PC-3 (cell line): ENCODE data around the gene BEST3.

Source experiments
- CTCF ChIP-seq: fragments of 300-600 bp; sonication (generic); conservative IDR thresholded peaks from 2 replicates; pipeline ENCODE4 v1.5.1; 2017; ENCODE audit warnings: antibody characterized with exemption, low read depth, mild to moderate bottlenecking, low read length
- EZH2 ChIP-seq: fragments of 300-600 bp; sonication (generic); IDR thresholded peaks from one replicate; pipeline ENCODE4 v1.6.1; 2017; ENCODE audit warnings: antibody characterized with exemption, mild to moderate bottlenecking, low read length; ENCODE audit not compliant: unreplicated experiment

GRCh38 chr12:69647178-69647577, 51.9 kb downstream of the BEST3 start:
- TF ChIP-seq CTCF (no peak), EZH2 (no peak)
